ENCODE measurements around the gene EGFLAM. TPM values are rescaled to one million over a fixed set of nuclear protein-coding genes. Genes with fewer than 3 reads are reported as not detected.

Gene EGFLAM
- total and polyA plus RNA-seq, 9 of the 15 experiments (the other 6 are each of a cell fraction or from before 2014, with no cell fraction given): 0.09 to 2.5 (median 1.0) TPM

DNA sequence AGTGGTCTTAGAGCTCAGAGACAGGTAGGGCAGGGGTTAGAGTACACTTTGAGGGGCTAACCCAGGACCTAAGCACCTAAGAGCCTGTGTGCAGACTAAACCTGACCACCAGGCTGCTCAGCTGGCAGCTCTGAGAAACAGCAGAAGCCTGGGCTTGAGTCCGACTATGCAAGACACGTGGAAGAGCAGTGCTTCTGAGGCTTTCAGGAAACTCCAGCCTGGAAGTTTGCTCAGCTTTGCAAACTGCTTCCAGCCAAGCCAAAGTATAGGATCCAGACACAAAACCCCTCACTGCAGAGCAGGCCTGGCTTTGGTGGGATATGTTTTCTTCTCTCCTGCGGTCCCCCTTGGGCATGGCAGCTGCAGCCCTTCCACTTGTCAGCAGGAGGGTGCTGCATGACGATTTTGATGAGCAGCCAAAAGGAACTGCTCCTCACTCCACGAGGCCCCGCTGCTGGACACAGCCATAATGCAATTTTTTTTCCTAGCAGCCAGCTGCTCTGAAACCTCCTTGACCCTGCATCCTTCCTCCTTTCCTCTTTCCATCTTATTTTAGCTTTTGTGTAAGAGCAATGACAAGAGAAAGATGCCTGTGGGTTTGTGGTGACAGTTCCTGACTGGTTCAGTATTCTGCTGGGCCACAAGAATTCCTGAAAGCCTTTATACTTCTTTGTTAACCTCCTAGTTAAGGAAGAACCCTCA, 175.0 kb downstream of the EGFLAM start (continued):
- TF ChIP-seq, protein P1, sequence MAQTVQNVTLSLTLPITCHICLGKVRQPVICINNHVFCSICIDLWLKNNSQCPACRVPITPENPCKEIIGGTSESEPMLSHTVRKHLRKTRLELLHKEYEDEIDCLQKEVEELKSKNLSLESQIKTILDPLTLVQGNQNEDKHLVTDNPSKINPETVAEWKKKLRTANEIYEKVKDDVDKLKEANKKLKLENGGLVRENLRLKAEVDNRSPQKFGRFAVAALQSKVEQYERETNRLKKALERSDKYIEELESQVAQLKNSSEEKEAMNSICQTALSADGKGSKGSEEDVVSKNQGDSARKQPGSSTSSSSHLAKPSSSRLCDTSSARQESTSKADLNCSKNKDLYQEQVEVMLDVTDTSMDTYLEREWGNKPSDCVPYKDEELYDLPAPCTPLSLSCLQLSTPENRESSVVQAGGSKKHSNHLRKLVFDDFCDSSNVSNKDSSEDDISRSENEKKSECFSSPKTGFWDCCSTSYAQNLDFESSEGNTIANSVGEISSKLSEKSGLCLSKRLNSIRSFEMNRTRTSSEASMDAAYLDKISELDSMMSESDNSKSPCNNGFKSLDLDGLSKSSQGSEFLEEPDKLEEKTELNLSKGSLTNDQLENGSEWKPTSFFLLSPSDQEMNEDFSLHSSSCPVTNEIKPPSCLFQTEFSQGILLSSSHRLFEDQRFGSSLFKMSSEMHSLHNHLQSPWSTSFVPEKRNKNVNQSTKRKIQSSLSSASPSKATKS (CRISPR knock-in tag; IDR thresholded peaks at IDR 0.05): no peak
- TF ChIP-seq MYC (IDR thresholded peaks at IDR 0.05; ENCODE audit: low read depth, low read length) (no peak), MYC (CRISPR knock-in tag; IDR thresholded peaks at IDR 0.05; ENCODE audit: borderline replicate concordance, low read depth) (no peak), TEAD1 (CRISPR knock-in tag; IDR thresholded peaks at IDR 0.05) (no peak)

DNA sequence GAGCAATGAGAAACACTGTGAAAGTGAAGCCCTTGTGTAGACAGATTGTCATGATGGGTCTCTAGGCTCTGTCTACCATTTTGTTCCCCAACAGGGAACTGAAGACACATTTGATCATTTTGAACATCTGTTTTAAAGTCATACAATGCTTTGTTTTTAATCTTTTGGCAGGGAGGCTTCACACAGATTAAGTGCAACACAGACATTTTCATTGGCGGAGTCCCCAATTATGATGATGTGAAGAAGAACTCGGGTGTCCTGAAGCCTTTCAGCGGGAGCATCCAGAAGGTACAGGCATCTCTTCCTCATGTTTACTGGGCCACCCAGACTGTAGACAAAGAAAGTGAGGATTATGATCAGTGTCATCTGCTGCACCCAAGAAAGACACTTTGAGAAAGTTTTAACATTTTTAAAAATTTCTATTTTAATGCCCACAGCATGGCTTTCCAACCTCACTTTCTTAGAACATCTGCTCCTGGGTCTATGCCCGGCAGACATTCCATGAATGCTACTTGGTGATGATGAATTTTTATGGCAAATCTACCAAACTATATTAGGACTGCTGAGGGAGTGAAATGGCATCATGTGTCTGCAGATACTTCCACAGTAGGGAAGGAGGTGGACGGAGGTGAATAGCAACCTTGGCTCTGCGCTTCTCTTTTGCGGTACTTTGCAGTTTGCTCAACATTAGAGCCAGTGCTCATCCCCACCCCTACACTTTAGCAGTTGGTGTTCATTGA, 176.8 kb downstream of the EGFLAM start:
- intact Hi-C loops (cut with micrococcal nuclease) (no loop called here), in situ Hi-C loops (cut with MboI) (loop anchor here (5.0 kb wide), 2 partner anchors 227 to 372 kb away; no protein-coding TSS in a partner anchor)
- CTCF ChIA-PET (ENCODE audit: low intra/inter-chr PET ratio): no interaction called here
- TF ChIP-seq GABPA (tag; conservative IDR thresholded peaks at IDR 0.05; ENCODE audit: low read depth) (no peak), NUFIP1 (IDR thresholded peaks at IDR 0.05; ENCODE audit: partially characterized antibody) (no peak), ETV1 (tag; conservative IDR thresholded peaks at IDR 0.05; ENCODE audit: low read depth) (no peak), SMARCA5 (IDR thresholded peaks at IDR 0.05) (no peak), LARP7 (IDR thresholded peaks at IDR 0.05) (no peak)
- TF ChIP-seq, protein P2, sequence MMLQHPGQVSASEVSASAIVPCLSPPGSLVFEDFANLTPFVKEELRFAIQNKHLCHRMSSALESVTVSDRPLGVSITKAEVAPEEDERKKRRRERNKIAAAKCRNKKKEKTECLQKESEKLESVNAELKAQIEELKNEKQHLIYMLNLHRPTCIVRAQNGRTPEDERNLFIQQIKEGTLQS (IDR thresholded peaks at IDR 0.05): no peak
- TF ChIP-seq, protein P2 (CRISPR knock-in tag; conservative IDR thresholded peaks at IDR 0.05): no peak
- no peak overlapping the region for H2AFZ ChIP-seq (ENCODE audit: low read depth, low read length)
- H3K79me2 ChIP-seq (ENCODE audit: control insufficient read depth, insufficient read depth, low read length): no peaks in the 10 kb centered on the region
- ATAC-seq (no peak), FAIRE-seq (no peak), DNase-seq (ENCODE audit: extremely low read depth in 1 of 4, low spot score in 3 of 4) (no peak)
- WGBS (ENCODE audit: insufficient coverage, low coverage, missing lambda C conversion rate): 12% methylated on average over 7 of the region's 7 CpGs
- no peak overlapping the region for H3K27ac ChIP-seq (ENCODE audit: extremely low read depth, low read depth, low read length)
- H3K36me3 ChIP-seq (ENCODE audit: control insufficient read depth, insufficient read depth, low read length): no peaks in the 10 kb centered on the region
- H3K9ac ChIP-seq (ENCODE audit: insufficient read depth in 1 of 2, low read depth in 2 of 2, low read length in 2 of 2): no peak overlapping the region
- no peak overlapping the region for H3K4me2 ChIP-seq (ENCODE audit: insufficient read depth, low read length)
- no peaks in the 10 kb centered on the region for H3K9me1 ChIP-seq (ENCODE audit: control insufficient read depth, insufficient read depth, low read length)
- peaks cover 5% of the 10 kb centered on the region; the same call in 1 of the 2 replicates for H4K20me1 ChIP-seq (replicated peaks; ENCODE audit: control insufficient read depth, insufficient read depth, low read length)
- POLR2A ChIA-PET: no interaction called here
- no TSS peak for BruUV-seq (replicated peaks)
- no peaks in the 10 kb centered on the region for H3K9me3 ChIP-seq (replicated peaks; ENCODE audit: control insufficient read depth, insufficient read depth, low read depth, low read length)
- H3K4me3 ChIP-seq: no peak overlapping the region
- no peaks in the 10 kb centered on the region for H3K4me1 ChIP-seq (replicated peaks in 1 of 2; ENCODE audit: control insufficient read depth in 2 of 2, insufficient read depth in 2 of 2, low read length in 2 of 2)
- peaks cover 25 to 36% of the 10 kb centered on the region in 2 experiments for H3K27me3 ChIP-seq (ENCODE audit: control insufficient read depth in 2 of 2, insufficient read depth in 2 of 2, low read length in 2 of 2)

All from K562 (cell line).